NOMO-1 (cell line): ENCODE data around the gene ANKIB1.
"Not testable (repeated sequence)": the region's sequence is repeated elsewhere in the genome, so short reads cannot be mapped to it uniquely, and the experiment has no call there.

Experiments
- DNase-seq, 2 experiments: peaks; one replicate each; lab custom pipeline; 2025; ENCODE audit not compliant: unreplicated experiment in 2 of 2; lab: John Stamatoyannopoulos, UW

The ANKIB1 gene

GRCh38 chr7:92245487-92246359 is at the start of gene ANKIB1, which contains the start of gene KRIT1:
ANKIB1 (plus strand) TSS chr7:92245974; CDS start chr7:92294979, 49,005 bp downstream.
KRIT1 (minus strand) TSS chr7:92245914; CDS start chr7:92242135, 3,779 bp downstream.
- peak; percentile 97 to 99 for DNase-seq

GRCh38 chr7:92200791-92201190 is 45.0 kb upstream of the ANKIB1 start:
- DNase-seq = no peak

GRCh38 chr7:92205987-92206386 is 39.8 kb upstream of the ANKIB1 start:
- no peak for DNase-seq

GRCh38 chr7:92206672-92207071 is 39.1 kb upstream of the ANKIB1 start:
- no peak for DNase-seq

GRCh38 chr7:92221766-92222165 is 24.0 kb upstream of the ANKIB1 start:
- no peak for DNase-seq

- no peak for DNase-seq
Measured at GRCh38 chr7:92226981-92227380, 18.8 kb upstream of the ANKIB1 start.

- no peak for DNase-seq
Measured at GRCh38 chr7:92228100-92228499, 17.7 kb upstream of the ANKIB1 start.

GRCh38 chr7:92228742-92229141 is 17.0 kb upstream of the ANKIB1 start:
- no peak for DNase-seq

- no peak for DNase-seq
Measured at GRCh38 chr7:92230547-92230946, 15.2 kb upstream of the ANKIB1 start.

- peak in 1 of 2 experiments; percentile 46 for DNase-seq
Measured at GRCh38 chr7:92242972-92243371, 2.8 kb upstream of the ANKIB1 start.

- peak; percentile 69 to 78 for DNase-seq
Measured at GRCh38 chr7:92244808-92245486, 827 bp upstream of the ANKIB1 start.

GRCh38 chr7:92246360-92247101 is 757 bp downstream of the ANKIB1 start:
- peak in 1 of 2 experiments; percentile 60 for DNase-seq

GRCh38 chr7:92250603-92251002 is 4.8 kb downstream of the ANKIB1 start:
- DNase-seq = no peak

- DNase-seq = no peak
Measured at GRCh38 chr7:92251181-92251580, 5.4 kb downstream of the ANKIB1 start.

GRCh38 chr7:92253251-92253650 is 7.5 kb downstream of the ANKIB1 start:
- DNase-seq = no peak

- DNase-seq = not testable (repeated sequence)
Measured at GRCh38 chr7:92254800-92255199, 9.0 kb downstream of the ANKIB1 start.

GRCh38 chr7:92255308-92255707 is 9.5 kb downstream of the ANKIB1 start:
- DNase-seq = no peak

- DNase-seq = no peak
Measured at GRCh38 chr7:92259062-92259461, 13.3 kb downstream of the ANKIB1 start.

- DNase-seq = peak in 1 of 2 experiments; percentile 68
Measured at GRCh38 chr7:92259610-92260247, 14.0 kb downstream of the ANKIB1 start.

GRCh38 chr7:92260248-92260781 is 14.5 kb downstream of the ANKIB1 start:
- no peak for DNase-seq
